ENCODE data around the gene FOXP1. TPM values are rescaled to one million over a fixed set of nuclear protein-coding genes. Genes with fewer than 3 reads are reported as not detected.
A peak's percentile ranks its signal among the peaks of the same experiment; 100 is the strongest.

The FOXP1 gene
- total and polyA plus RNA-seq, 2 experiments from 2014 or later: 37.4 to 59.9 TPM

DNA sequence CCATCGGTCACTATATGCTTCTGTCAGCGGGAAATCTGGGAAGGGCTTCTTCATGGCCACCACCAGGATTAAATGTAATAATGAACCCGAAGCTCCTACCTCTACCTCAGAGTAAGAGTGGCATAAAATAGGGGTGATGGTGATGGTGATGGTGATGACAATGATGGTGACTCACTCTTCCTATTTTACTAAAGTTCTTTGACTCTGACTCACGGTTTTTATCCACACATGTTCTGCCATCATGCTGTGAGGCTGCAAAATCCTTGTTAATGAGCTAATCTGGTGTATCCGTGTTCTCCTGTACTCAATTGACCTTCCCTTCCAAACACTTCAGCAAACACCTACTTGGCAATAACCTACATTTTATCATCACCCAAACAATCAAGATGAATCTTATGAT is 18.3 kb upstream of the FOXP1 start:
- peak overlapping the region; percentile 47 for H3K4me2 ChIP-seq (ENCODE audit: unreplicated experiment)
- H3K36me3 ChIP-seq (ENCODE audit: low read depth): no peaks in the 10 kb centered on the region
- peaks cover 40% of the 10 kb centered on the region for H3F3A ChIP-seq (ENCODE audit: insufficient read depth)
- DNase-seq: peak; percentile 89
- in situ Hi-C loops (cut with MboI): no loop called here
- H3K4me1 ChIP-seq (ENCODE audit: insufficient read depth): peaks cover 37% of the 10 kb centered on the region
- H3K9me2 ChIP-seq (ENCODE audit: insufficient read depth): no peaks in the 10 kb centered on the region
- no peak overlapping the region for H3K9ac ChIP-seq
- 0 out of 2 replicates have a peak overlapping the region, but pooled peaks have one; percentile 8 for H3K4me3 ChIP-seq
- 40 to 45% methylated on average over 5 of the region's 5 CpGs for WGBS, 2 experiments (ENCODE audit: low coverage in 1 of 2, low lambda C conversion rate in 2 of 2, missing lambda C conversion rate in 2 of 2)
- no peaks in the 10 kb centered on the region for H4K20me1 ChIP-seq (ENCODE audit: insufficient read depth)
- H3K27ac ChIP-seq: peak overlapping the region; percentile 77
- H3K27me3 ChIP-seq (replicated peaks; ENCODE audit: insufficient read depth): no peaks in the 10 kb centered on the region
- no peaks in the 10 kb centered on the region for H3K79me2 ChIP-seq (ENCODE audit: insufficient read depth)
- no peak overlapping the region for H2AFZ ChIP-seq
- no peaks in the 10 kb centered on the region for H3K9me3 ChIP-seq (ENCODE audit: low read depth)
- TF ChIP-seq EZH2phosphoT487 (IDR thresholded peaks at IDR 0.05; ENCODE audit: insufficient read depth, low read depth) (no peak), EZH2 (IDR thresholded peaks at IDR 0.05; ENCODE audit: insufficient read depth, poor library complexity, severe bottlenecking) (no peak)

DNA sequence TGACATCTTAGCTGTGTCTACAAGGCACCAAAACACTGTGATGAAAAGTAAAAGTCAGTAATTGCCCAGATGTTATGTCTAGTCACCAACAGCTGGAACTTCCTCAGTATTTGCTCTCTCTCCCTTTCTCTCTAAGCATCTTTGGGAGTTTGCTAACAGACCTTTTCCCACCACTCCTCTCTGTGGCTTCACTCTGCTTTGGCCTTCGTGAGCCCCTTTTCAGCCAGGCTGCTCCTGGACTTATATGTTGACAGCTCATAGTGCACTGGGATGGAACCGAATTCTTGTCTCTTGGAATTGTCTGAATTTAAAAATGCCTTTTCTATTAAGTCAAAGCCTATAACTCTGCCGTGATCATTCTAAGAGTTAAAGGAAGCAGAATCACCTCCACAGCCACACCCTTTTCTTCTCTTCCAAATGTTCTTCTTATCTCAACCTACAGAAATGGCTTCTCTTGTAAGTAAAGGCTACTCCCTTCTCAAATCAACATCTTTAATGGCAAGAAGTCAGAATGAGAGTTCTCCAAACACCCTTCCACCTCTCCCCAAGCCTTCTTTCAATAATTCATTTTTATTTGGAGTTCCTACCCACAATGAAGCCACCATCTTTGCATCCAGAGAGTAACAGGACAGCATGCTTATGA is 17.2 kb upstream of the FOXP1 start:
- Histone ChIP-seq H3K36me3 (ENCODE audit: low read depth) (no peaks in the 10 kb centered on the region), H3K4me2 (ENCODE audit: unreplicated experiment) (peak overlapping the region; percentile 37), H3K27me3 (replicated peaks; ENCODE audit: insufficient read depth) (no peaks in the 10 kb centered on the region), H3K27ac (peak overlapping the region; percentile 77), H4K20me1 (ENCODE audit: insufficient read depth) (no peaks in the 10 kb centered on the region), H3K79me2 (ENCODE audit: insufficient read depth) (no peaks in the 10 kb centered on the region), H3K9ac (no peak overlapping the region), H3F3A (ENCODE audit: insufficient read depth) (peaks cover 40% of the 10 kb centered on the region), H3K9me3 (ENCODE audit: low read depth) (no peaks in the 10 kb centered on the region), H3K9me2 (ENCODE audit: insufficient read depth) (no peaks in the 10 kb centered on the region), H3K4me3 (no peak overlapping the region; the same call in 1 of the 2 replicates), H2AFZ (peak overlapping the region; percentile 18; the same call in 1 of the 2 replicates), H3K4me1 (ENCODE audit: insufficient read depth) (peaks cover 37% of the 10 kb centered on the region)
- peak; percentile 55 for DNase-seq
- TF ChIP-seq EZH2phosphoT487 (IDR thresholded peaks at IDR 0.05; ENCODE audit: insufficient read depth, low read depth): no peak
- in situ Hi-C loops (cut with MboI): no loop called here
- WGBS, 2 experiments (ENCODE audit: low coverage in 1 of 2, low lambda C conversion rate in 2 of 2, missing lambda C conversion rate in 2 of 2): 25 to 34% methylated on average over 3 of the region's 3 CpGs

DNA sequence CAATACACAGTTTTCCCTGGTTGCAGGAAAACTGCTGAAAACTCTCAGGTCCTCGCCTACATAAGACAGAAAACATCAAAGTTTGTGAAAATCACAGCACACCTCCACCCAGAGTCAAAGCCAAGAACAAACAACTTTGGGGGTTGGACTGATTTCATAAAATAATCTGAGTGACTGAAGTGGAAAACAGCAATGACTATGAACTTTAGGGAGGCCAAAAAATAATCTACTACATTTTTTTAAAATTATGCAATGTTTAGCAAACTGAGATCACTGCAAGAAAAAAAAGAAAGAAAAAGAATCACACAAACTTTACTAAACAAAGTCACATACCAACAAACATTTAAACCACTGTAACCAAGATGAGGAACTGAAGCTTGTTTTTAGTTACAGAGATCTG is 15.9 kb upstream of the FOXP1 start:
- in situ Hi-C loops (cut with MboI): loop anchor here (25.0 kb wide), 2 partner anchors 487 to 887 kb away; no protein-coding TSS in a partner anchor
- H3K36me3 ChIP-seq (ENCODE audit: low read depth): no peaks in the 10 kb centered on the region
- H3K27ac ChIP-seq: peak overlapping the region; percentile 77
- peaks cover 37% of the 10 kb centered on the region for H3K4me1 ChIP-seq (ENCODE audit: insufficient read depth)
- H2AFZ ChIP-seq: peak overlapping the region; percentile 42
- no peaks in the 10 kb centered on the region for H3K79me2 ChIP-seq (ENCODE audit: insufficient read depth)
- peak overlapping the region; percentile 37 for H3K4me2 ChIP-seq (ENCODE audit: unreplicated experiment)
- DNase-seq: peak; percentile 61
- no peaks in the 10 kb centered on the region for H4K20me1 ChIP-seq (ENCODE audit: insufficient read depth)
- no peaks in the 10 kb centered on the region for H3K9me2 ChIP-seq (ENCODE audit: insufficient read depth)
- 94 to 100% methylated on average over 1 of the region's 1 CpG for WGBS, 2 experiments (ENCODE audit: low coverage in 1 of 2, low lambda C conversion rate in 2 of 2, missing lambda C conversion rate in 2 of 2)
- H3K9ac ChIP-seq: peak overlapping the region; percentile 58
- H3F3A ChIP-seq (ENCODE audit: insufficient read depth): peaks cover 40% of the 10 kb centered on the region
- H3K4me3 ChIP-seq: no peak overlapping the region
- no peaks in the 10 kb centered on the region for H3K27me3 ChIP-seq (replicated peaks; ENCODE audit: insufficient read depth)
- H3K9me3 ChIP-seq (ENCODE audit: low read depth): no peaks in the 10 kb centered on the region
- no peak for TF ChIP-seq EZH2 (IDR thresholded peaks at IDR 0.05; ENCODE audit: insufficient read depth, poor library complexity, severe bottlenecking)
- TF ChIP-seq EZH2phosphoT487 (IDR thresholded peaks at IDR 0.05; ENCODE audit: insufficient read depth, low read depth): no peak

DNA sequence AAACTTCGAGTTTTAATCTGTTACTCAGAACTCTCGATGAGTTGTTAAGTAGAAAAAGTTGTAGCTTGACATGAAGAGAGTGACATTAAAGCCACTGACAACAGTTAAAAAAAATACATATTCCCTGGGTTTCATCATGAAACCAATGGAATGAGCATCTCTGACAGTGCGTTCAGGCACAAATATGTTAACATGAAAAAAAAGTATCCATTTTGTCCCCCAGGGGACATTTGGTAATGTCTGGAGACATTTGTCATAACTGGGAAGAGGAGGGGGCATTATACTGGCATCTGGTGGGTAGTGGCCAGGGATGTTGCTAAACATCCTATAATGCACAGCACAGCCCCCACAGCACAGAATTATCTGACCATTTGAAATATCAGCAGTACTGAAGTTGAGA is 14.8 kb upstream of the FOXP1 start:
- H3K36me3 ChIP-seq (ENCODE audit: low read depth): no peaks in the 10 kb centered on the region
- 84% methylated on average over 3 of the region's 3 CpGs for WGBS, 2 experiments (ENCODE audit: low coverage in 1 of 2, low lambda C conversion rate in 2 of 2, missing lambda C conversion rate in 2 of 2)
- peaks cover 40% of the 10 kb centered on the region for H3F3A ChIP-seq (ENCODE audit: insufficient read depth)
- peaks cover 37% of the 10 kb centered on the region for H3K4me1 ChIP-seq (ENCODE audit: insufficient read depth)
- no peaks in the 10 kb centered on the region for H3K79me2 ChIP-seq (ENCODE audit: insufficient read depth)
- no peaks in the 10 kb centered on the region for H3K9me2 ChIP-seq (ENCODE audit: insufficient read depth)
- DNase-seq: no peak
- H3K9ac ChIP-seq: no peak overlapping the region
- H3K27ac ChIP-seq: no peak overlapping the region
- no peaks in the 10 kb centered on the region for H4K20me1 ChIP-seq (ENCODE audit: insufficient read depth)
- H3K9me3 ChIP-seq (ENCODE audit: low read depth): no peaks in the 10 kb centered on the region
- no peak overlapping the region for H3K4me2 ChIP-seq (ENCODE audit: unreplicated experiment)
- TF ChIP-seq EZH2phosphoT487 (IDR thresholded peaks at IDR 0.05; ENCODE audit: insufficient read depth, low read depth) (no peak), EZH2 (IDR thresholded peaks at IDR 0.05; ENCODE audit: insufficient read depth, poor library complexity, severe bottlenecking) (no peak)
- H3K27me3 ChIP-seq (replicated peaks; ENCODE audit: insufficient read depth): no peaks in the 10 kb centered on the region
- in situ Hi-C loops (cut with MboI): loop anchor here (25.0 kb wide), 2 partner anchors 486 to 886 kb away; no protein-coding TSS in a partner anchor
- no peak overlapping the region for H3K4me3 ChIP-seq
- no peak overlapping the region for H2AFZ ChIP-seq
